Central memory CD4-positive, alpha-beta T cell (primary cell): ENCODE measurements around the gene CENPC.
"Not testable (repeated sequence)": the region's sequence is repeated elsewhere in the genome, so short reads cannot be mapped to it uniquely, and the experiment has no call there.

Source experiments
- DNase-seq: peaks from one replicate; pipeline ENCODE4 v3.0.0; 2022

CENPC gene

DNA sequence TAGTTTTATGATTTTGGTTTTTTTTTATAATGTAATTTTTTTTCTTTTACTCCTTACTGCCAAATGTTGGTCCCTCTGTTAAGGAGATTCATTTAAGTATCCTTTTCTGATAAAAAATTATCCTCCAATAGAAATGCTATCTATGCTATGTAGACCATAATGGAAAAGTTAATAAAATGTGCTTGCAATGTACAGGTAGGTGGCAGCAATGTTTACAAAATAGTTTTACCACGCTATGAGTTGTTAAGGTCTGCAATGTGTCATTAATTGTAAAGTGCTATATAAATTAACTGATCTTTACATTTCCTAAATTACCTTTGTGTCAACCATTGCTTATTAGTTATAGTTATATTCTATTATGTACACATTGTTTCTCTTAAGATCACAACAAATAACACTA, 3.8 kb upstream of the CENPC start:
- DNase-seq, result peak; percentile 28

DNA sequence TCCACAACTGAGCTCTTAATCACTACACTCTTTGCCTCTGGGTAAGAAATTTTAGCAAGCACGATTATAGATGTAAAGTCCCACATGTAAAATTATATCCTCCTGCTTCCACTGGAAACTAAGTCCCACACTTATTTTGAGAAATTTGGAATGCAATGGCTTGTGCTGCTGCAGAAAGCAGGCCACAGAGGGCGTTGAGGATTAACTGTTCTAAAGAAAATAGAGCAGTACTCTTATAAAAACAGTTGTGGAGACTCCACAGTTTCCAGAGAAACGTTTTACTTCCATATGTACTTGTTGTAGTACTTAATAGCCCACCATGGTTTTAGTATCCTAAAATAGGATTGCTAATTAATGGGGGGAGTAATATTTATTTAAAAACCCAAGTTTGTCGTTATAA, 1.7 kb upstream of the CENPC start:
- DNase-seq, result no peak

DNA sequence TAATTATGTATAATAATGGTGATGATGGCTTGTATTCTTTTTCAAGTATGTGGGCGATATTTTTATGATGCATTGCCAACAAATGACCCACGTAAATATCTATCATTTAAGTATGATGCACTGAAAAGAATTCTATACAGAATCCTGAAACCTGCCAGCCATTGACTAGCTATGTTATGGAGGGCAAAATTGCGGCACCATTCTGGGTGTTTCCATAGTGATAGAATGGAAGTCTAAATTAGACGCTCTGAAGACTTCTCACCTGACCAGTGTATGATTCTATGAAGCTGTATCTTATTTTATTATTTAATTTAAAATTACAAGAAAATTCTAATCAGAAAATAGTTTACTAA, 677 bp upstream of the CENPC start:
- no peak for DNase-seq

DNA sequence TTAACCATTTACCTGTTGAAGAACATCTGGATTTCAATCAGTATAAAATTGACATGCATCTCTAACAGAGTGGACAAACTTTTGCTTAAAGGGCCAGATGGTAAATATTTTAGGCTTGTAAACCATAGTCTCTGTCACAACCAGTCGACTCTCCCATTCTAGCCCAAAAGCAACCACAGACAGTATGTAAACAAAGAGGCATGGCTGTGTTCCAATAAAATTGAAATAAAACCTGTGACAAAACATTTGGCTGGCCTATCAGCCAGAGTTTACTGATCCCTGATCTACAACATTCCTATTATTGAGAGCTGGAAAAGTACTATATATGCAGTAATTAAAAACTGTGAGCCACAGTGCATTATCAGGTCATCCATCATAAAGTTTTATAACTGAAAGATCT, 3.2 kb downstream of the CENPC start:
- no peak for DNase-seq

DNA sequence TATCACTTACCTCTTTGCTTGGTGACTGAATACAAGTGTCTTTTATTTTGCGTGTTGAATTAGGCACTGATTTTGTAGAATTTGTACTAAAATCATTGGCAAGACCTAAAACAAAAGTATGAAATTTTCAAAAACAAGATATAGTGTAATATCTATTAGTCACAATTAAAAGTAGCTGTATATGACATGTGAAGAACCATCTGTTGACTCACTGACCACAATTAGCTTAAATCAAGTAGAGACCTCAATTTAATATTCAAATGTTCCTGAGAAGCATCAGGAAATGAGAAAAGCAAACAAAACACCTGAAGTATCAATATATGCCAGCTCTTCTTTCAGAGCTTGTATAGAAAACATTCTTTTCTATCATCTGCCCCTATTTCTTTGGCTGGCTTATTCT, 5.5 kb downstream of the CENPC start:
- DNase-seq, result no peak

DNA sequence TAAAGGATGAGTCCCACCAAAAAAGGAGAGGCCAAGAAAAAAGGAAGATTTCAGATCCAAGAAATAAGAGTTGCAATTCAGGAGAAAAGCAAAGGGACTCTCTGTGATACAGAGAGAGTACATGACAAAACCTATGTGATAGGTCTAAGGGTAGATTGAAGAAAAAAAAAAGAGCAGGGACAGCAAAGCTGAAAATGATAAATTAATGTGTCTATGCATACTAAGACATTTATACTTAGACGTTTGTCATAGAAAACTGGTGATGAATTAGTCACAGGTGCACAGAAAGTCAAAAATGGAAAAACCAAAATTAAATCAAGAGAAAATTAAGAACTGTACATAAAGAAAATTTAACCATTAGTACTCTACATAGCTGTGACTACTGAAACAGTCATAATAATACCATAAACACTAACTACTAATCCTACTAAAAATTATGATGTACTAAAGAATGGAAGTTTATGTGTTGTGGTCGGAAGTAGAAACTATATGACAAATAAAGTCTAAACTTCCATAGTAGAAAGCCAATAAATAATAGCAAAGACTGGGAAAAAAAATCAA, 9.9 kb downstream of the CENPC start:
- DNase-seq, result no peak

DNA sequence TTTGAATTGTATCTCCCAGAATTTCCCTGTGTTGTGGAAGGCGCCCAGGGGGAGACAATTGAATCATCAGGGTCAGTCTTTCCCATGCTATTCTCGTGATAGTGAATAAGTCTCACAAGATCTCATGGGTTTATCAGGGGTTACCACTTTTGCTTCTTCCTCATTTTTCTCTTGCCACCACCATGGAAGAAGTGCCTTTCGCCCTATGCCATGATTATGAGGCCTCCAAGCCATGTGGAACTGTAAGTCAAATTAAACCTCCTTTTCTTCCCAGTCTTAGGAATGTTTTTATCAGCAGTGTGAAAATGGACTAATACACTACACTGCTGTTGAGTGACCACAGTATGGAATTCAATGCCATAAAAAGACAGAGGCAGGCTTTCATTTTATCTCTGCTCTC, 12.2 kb downstream of the CENPC start:
- DNase-seq, result no peak

DNA sequence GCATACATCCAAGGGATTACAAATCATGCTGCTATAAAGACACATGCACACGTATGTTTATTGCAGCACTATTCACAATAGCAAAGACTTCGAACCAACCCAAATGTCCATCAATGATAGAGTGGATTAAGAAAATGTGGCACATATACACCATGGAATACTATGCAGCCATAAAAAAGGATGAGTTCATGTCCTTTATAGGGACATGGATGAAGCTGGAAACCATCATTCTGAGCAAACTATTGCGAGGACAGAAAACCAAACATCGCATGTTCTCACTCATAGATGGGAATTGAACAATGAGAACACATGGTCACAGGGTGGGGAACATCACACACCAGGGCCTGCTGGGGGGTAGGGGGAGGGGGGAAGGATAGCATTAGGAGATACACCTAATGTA, 12.9 kb downstream of the CENPC start:
- not testable (repeated sequence) for DNase-seq

DNA sequence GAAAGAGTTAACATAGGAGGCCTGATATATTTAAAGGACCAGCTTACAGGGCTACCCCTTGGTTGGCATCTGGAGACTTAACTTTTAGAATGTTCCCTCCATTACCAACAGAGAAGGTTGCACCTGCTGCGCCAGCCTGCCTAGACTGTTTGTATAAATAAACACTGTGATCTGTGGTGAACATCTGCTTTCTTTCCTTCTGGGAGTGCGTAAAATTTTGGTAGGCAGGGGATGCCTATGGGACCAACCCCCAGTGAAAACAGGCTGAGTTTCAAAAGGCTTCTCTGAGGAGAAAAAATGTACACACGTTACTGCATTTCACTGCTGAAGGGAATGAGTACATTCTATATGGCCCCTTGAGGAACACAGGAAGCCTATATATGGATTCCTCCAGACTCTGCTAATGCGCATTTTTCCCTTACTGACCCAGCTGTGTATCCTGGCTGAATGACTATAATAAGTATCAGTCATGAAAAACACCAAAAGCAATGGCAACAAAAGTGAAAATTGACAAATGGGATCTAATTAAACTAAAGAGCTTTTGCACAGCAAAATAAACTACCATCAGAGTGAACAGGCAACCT, 13.8 kb downstream of the CENPC start:
- no peak for DNase-seq

DNA sequence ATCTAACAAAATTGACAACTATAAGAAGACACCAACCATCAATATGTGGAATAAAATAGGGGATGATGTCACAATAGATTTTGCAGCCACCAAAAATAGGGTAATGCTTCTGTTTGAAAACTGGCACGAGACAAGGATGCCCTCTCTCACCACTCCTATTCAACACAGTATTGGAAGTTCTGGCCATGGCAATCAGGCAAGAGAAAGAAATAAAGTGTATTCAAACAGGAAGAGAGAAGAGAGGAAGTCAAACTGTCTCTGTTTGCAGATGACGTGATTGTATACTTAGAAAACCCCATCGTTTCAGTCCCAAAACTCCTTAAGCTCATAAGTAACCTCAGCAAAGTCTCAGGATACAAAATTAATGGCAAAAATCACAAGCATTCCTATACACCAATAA, 21.2 kb downstream of the CENPC start:
- not testable (repeated sequence) for DNase-seq

DNA sequence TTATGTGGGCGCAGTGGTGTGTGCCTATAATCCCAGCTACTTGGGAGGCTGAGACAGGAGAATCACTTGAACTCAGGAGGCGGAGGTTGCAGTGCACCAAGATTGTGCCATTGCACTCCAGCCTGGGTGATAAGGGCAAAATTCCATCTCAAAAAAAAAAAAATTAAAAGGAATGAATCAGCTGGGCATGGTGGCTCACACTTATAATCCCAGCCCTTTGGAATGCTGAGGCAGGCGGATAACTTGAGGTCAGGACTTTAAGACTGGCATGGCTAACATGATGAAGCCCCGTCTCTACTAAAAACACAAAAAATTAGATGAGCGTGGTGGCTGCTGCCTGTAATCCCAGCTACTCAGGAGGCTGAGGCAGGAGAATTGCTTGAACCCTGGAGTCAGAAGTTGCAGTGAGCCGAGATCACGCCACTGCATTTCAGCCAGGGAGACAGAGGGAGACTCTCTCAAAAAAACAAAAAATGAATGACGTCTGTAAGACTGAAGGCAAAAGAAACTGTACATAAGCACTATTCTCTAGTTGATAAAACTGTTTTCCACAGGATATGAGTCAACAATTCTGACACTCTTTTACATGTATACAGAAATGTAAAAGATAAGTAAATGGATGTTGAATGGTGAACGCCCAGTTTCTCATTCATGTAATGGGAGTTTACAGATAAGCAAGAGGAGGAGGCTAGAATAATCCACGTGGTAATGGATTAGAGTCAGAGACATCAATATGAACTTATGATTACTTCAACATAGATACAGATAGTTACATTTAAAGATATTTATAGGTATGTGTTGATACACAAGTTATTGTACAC, 22.2 kb downstream of the CENPC start:
- DNase-seq, result peak; percentile 25

DNA sequence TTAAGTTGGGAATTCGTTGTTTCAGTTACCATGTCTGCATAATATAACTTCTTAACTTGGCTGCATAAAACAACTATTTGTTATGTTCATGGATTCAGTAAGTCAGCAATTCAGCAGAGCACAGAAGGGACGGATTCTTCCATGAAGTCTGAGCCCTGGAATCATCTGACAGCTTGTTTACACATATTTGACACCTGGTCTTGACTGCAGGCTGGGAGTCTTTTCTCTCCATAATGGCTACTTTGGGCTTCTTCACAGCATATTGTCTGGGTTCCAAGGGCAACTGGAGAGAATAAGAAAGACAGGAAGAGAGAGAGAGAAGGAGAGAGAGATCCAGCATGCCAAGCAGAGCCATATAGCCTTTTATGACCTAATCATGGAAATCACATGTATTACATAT, 23.1 kb downstream of the CENPC start:
- no peak for DNase-seq

DNA sequence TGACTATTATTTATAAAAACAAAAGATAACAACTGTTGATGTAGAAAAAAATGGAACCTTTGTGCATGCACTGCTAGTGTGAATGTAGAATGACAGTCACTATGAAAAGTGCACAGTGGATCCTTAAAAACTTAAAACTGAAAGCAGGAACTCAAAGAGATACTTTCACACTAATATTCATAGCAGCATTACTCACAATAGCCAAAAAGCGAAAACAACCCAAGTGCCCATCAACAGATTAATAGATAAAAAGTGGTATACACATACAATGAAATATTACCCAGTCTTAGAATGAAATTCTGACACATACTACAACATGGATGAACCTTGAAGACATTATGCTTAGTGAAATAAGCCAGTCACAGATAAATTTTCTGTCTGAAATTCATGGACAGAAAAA, 23.8 kb downstream of the CENPC start:
- no peak for DNase-seq

DNA sequence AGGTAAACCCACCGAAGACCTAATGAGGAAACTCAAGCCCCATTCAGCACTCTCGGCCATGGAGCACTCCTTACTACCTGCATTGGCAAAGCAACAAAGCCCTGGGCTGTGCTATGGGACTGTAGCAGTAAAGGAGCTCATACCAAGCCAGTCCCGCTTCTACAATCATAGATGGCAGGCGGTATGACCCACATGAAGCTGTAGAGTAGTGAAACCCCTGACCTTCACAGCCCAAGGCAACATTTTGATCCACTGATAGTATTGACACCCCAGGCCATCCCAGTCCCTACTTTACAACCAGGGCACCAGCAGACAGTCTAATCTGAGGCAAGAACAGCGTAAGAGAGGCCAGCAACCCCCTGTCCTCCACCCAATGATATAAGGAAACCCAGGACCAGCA, 25.2 kb downstream of the CENPC start:
- DNase-seq, result no peak

DNA sequence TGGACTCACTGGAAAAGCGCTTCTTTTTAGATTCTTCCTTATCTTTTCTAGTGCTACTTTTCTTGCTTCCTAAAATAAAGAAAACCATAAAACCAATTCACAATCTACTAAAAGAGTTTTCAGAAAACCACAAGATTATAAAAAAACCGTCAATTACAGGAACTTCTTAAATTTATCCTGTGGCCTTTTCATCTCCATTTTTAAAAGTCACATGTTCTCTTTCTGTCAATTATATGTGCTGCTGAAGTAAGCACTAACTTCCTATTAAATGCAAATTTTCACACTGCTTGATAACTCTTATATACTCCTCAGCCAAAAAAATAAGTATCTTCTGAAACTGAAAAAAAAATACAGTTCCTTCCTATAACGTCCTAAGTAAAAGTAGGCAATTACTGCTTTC, 32.8 kb downstream of the CENPC start:
- DNase-seq, result no peak

DNA sequence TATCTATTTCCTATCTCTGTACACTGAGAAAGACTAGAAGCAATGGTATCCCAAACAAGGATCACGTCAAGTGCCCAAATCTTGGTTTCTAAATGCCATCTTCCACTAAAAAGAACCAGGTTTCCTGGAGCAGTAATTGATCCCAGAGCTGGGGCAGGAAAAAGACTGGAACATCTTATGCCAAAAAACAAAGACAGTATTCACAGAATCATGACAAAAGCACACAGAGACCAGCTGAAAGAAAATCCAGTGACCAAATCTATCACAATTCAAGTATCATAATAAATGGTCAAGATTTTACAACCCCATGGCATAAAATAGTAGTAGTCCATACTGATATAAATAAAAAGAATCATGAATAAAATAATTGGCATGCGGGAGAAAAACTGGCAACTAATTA, 44.9 kb downstream of the CENPC start:
- DNase-seq, result no peak

DNA sequence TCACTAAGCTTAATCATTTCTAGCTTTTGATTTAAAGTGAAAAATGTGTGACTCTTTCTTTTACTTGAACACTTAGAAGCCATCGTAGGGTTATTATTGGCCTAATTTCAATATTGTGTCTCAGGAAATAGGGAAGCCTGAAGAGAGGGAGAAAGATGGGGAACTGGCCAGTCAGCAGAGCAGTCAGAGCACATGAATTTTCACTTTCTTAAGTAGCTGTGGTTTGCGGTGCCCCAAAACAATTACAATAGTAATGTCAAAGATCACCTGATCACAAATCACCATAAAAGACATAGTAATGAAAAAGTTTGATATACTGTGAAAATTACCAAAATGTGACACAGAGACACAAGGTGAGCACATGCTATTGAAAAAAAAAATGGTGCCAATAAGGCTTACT, 45.5 kb downstream of the CENPC start:
- DNase-seq, result no peak

DNA sequence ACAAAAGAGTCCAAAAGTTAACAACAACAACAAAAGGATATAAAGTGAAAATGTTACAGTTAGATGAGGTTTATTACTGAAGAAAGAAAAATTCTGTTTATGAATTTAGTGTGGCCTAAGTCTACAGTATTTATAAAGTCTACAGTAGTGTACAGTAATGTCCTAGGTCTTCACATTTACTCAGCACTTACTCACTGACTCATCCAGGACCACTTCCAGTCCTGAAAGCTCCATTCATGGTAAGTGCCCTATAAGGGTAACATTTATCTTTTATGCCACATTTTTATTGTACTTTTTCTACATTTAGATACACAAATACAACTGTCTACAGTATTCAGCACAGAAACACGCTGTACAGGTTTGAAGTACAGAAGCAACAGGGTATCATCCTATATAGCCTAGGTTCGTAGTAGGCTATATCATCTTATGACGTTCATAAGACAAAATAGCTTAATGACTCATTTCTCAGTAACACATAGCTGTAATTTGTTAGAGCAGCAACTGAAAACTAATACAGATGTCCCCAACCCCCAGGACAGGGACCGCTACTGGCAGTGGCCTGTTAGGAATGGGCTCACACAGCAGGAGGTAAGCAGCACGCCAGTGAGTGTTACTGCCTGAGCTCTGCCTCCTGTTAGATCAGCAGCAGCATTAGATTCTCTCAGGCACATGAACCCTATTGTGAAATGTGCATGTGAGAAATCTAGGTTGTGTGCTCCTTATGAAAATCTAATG, 61.3 kb downstream of the CENPC start:
- no peak for DNase-seq

DNA sequence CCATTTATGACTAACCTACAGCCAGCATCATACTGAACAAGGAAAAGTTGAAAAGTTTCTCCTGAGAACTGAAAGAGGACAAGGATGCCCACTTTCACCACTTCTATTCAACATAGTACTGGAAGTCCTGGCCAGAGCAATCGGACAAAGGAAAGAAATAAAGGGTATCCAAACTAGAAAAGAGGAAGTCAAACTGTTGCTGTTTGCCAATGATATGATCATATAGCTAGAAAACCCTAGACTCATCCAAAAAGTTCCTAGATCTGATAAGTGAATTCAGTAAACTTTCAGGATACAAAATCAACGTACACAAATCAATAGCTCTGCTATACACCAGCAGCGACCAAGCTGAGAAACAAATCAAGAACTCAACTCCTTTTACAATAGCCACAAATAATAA, 64.5 kb downstream of the CENPC start:
- DNase-seq, result no peak

DNA sequence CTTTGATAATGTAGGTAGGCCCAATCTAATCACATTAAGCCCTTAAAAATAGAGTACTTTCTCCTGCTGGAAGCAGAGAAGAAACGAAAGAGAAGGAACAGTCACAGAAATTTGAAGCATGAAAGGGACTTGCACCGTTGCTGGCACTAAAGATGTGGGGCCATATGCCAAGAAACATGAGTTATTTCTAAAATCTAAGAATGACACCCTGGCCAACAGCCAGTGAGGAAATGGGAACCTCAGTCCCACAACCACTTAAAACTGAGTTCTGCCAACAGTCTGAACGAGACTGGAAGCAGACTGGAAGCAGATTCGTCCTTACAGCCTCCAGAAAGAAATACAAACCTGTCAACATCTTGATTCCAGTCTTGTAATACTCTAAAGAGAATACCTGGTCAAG, 70.1 kb downstream of the CENPC start:
- DNase-seq, result no peak

DNA sequence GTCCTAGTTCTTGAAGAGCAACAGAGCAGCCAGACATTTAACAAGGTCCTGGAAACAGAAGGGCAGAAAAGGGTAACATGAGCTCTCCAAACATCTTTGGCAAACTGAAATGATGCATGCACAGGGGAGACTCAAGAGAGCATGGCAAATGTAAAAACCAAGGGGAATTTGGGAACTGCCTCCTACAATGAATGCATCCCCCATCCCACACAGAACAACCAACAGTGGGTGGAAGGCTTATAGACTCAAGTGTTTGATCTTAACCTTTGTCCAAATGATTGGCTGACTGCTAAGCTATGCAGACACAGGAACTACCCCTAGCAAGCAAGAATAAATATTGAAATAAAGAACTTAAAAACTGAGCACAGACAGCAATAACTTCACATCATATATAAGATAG, 74.4 kb downstream of the CENPC start:
- no peak for DNase-seq

DNA sequence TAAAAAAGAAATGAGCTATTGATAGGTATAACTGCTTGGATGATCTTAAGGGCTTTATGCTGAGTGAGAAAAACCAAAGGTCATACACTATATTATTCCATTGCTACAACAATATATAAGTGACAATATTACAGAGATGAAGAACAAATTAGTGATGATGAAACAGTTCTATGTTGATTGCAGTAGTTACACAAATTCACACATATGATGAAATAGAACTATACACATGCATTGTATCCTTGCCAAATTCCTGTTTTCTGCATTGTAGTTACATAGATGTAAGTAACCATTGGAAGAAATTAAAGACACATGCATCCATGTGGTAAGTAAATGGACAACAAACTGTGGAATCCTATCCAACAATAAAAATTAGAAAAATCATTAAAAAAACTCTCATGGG, 76.5 kb downstream of the CENPC start:
- DNase-seq, result no peak

DNA sequence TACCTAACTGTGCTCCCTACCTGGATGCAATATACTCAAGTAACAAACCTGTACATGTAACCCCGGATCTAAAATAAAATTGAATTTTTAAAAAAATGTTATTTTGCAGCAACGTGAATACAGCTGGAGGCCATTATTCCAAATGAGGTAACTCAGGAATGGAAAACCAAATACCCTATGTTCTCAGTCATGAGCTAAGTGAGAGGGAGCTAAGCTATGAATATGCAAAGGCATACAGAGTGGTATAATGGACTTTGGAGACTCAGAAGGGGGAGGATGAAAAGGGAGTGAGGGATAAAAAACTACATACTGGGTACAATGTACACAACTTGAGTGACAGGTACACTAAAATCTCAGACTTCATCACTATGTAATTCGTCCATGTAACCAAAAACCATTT, 78.6 kb downstream of the CENPC start:
- DNase-seq, result no peak

DNA sequence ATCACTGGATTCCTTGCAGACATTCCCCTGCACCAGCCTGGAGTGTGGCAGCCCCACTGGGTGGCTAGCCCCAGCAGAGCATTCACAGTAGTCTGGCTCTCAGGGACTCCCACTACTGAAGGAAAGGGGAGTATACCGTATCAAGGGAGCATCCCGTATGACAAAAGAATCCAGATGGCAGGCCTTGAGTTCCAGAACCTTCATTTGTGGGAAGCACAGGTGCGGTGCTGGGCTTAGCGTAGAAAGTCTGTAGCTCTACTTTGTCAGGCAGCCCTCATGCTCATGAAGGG, 79.6 kb downstream of the CENPC start:
- DNase-seq, result no peak
